ENCODE measurements around the gene KLF5.
"Not testable (repeated sequence)": the region's sequence is repeated elsewhere in the genome, so short reads cannot be mapped to it uniquely, and the experiment has no call there.

Gene KLF5

GRCh38 chr13:73081256-73081915 is 22.6 kb downstream of the KLF5 start:
- FAIRE-seq: no peak

GRCh38 chr13:73082471-73082870 is 23.7 kb downstream of the KLF5 start:
- FAIRE-seq (no peak), DNase-seq (ENCODE audit: extremely low spot score, insufficient read length, low read depth) (no peak)

More at GRCh38 chr13:73081256-73081915, 22.6 kb downstream of the KLF5 start:
- no peak for DNase-seq (ENCODE audit: extremely low spot score, insufficient read length, low read depth)

- no peak for FAIRE-seq
- DNase-seq (ENCODE audit: extremely low spot score, insufficient read length, low read depth): no peak
Observed at GRCh38 chr13:73082895-73083294, 24.1 kb downstream of the KLF5 start.

GRCh38 chr13:73088332-73088935 is 29.6 kb downstream of the KLF5 start:
- FAIRE-seq: no peak
- DNase-seq (ENCODE audit: extremely low spot score, insufficient read length, low read depth): no peak

- DNase-seq (ENCODE audit: extremely low spot score, insufficient read length, low read depth) (no peak), FAIRE-seq (no peak)
Observed at GRCh38 chr13:73089213-73089612, 30.4 kb downstream of the KLF5 start.

GRCh38 chr13:73090116-73090822 is 31.5 kb downstream of the KLF5 start:
- FAIRE-seq (peak; percentile 21), DNase-seq (ENCODE audit: extremely low spot score, insufficient read length, low read depth) (no peak)

GRCh38 chr13:73090823-73091187 is 32.0 kb downstream of the KLF5 start:
- FAIRE-seq: no peak

GRCh38 chr13:73092829-73093228 is 34.0 kb downstream of the KLF5 start:
- no peak for DNase-seq (ENCODE audit: extremely low spot score, insufficient read length, low read depth)
- FAIRE-seq: no peak

More at GRCh38 chr13:73090823-73091187, 32.0 kb downstream of the KLF5 start:
- DNase-seq (ENCODE audit: extremely low spot score, insufficient read length, low read depth): no peak

- DNase-seq (ENCODE audit: extremely low spot score, insufficient read length, low read depth) (no peak), FAIRE-seq (no peak)
Observed at GRCh38 chr13:73096173-73096572, 37.4 kb downstream of the KLF5 start.

GRCh38 chr13:73096638-73097037 is 37.8 kb downstream of the KLF5 start:
- no peak for FAIRE-seq
- DNase-seq (ENCODE audit: extremely low spot score, insufficient read length, low read depth): no peak

GRCh38 chr13:73100781-73101180 is 42.0 kb downstream of the KLF5 start:
- not testable (repeated sequence) for FAIRE-seq

GRCh38 chr13:73101351-73102007 is 42.7 kb downstream of the KLF5 start:
- DNase-seq (ENCODE audit: extremely low spot score, insufficient read length, low read depth) (no peak), FAIRE-seq (no peak)

More at GRCh38 chr13:73100781-73101180, 42.0 kb downstream of the KLF5 start:
- DNase-seq (ENCODE audit: extremely low spot score, insufficient read length, low read depth): not testable (repeated sequence)

GRCh38 chr13:73103238-73103637 is 44.4 kb downstream of the KLF5 start:
- no peak for DNase-seq (ENCODE audit: extremely low spot score, insufficient read length, low read depth)
- no peak for FAIRE-seq

GRCh38 chr13:73106513-73107178 is 47.8 kb downstream of the KLF5 start:
- FAIRE-seq: no peak

GRCh38 chr13:73107481-73107880 is 48.7 kb downstream of the KLF5 start:
- DNase-seq (ENCODE audit: extremely low spot score, insufficient read length, low read depth) (no peak), FAIRE-seq (no peak)

More at GRCh38 chr13:73106513-73107178, 47.8 kb downstream of the KLF5 start:
- no peak for DNase-seq (ENCODE audit: extremely low spot score, insufficient read length, low read depth)

GRCh38 chr13:73107970-73108369 is 49.2 kb downstream of the KLF5 start:
- FAIRE-seq (no peak), DNase-seq (ENCODE audit: extremely low spot score, insufficient read length, low read depth) (no peak)

- no peak for FAIRE-seq
- DNase-seq (ENCODE audit: extremely low spot score, insufficient read length, low read depth): no peak
Observed at GRCh38 chr13:73109288-73109899, 50.6 kb downstream of the KLF5 start.

GRCh38 chr13:73109969-73110368 is 51.2 kb downstream of the KLF5 start:
- DNase-seq (ENCODE audit: extremely low spot score, insufficient read length, low read depth) (no peak), FAIRE-seq (no peak)

GRCh38 chr13:73110814-73111213 is 52.0 kb downstream of the KLF5 start:
- DNase-seq (ENCODE audit: extremely low spot score, insufficient read length, low read depth): no peak
- FAIRE-seq: no peak

- FAIRE-seq (no peak), DNase-seq (ENCODE audit: extremely low spot score, insufficient read length, low read depth) (no peak)
Observed at GRCh38 chr13:73111331-73111730, 52.5 kb downstream of the KLF5 start.
